BE2C (cell line): ENCODE results near the gene SOX13.
A peak's percentile ranks its signal among the peaks of the same experiment; 100 is the strongest.

Experiments used
- DNase-seq: peaks from one replicate; pipeline ENCODE4 v3.0.0-alpha.2; 2020
- H3K27me3 ChIP-seq: fragments of 250-450 bp; sonication (Bioruptor Pico); 2 replicates; pipeline ENCODE4 v1.5.1; 2020; ENCODE audit warnings: mild to moderate bottlenecking
- H3K36me3 ChIP-seq: fragments of 250-450 bp; sonication (Bioruptor Pico); 2 replicates; pipeline ENCODE4 v1.5.1; 2020; ENCODE audit warnings: mild to moderate bottlenecking
- H3K4me1 ChIP-seq: fragments of 250-450 bp; sonication (Bioruptor Pico); 2 replicates; pipeline ENCODE4 v1.5.1; 2020
- H3K4me3 ChIP-seq: 2 replicates; pipeline ENCODE4 v1.5.1; 2011; ENCODE audit warnings: low read depth, low read length
- H3K9me3 ChIP-seq: fragments of 250-450 bp; sonication (Bioruptor Pico); 2 replicates; pipeline ENCODE4 v1.5.1; 2020
- CTCF ChIP-seq: IDR thresholded peaks from 2 replicates; pipeline ENCODE4 v1.5.1; 2012; ENCODE audit warnings: mild to moderate bottlenecking, low read depth, low read length

Gene SOX13

DNA sequence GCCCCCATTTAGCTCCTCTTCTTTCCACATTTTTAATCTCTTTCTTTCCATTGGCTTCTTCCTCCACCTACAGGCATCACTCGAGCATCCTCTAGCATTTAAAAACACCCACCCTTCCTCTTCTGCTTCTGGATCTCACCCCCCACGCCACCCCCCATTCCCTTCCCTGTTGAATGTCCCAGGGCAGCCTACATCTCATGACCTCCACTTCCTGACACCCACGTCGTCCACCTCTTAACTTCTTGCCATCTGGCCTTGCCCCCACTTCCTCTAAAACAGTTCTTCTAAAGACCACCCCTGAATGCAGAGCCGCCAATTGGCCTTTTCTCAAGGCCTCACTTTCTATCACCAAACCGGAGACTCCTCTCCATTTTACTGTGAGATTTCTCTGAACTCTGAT is 85.0 kb downstream of the SOX13 start:
- H3K4me1 ChIP-seq: no peaks in the 10 kb centered on the region
- TF ChIP-seq CTCF: no peak
- H3K9me3 ChIP-seq: no peaks in the 10 kb centered on the region
- no peak overlapping the region for H3K4me3 ChIP-seq
- H3K36me3 ChIP-seq: no peaks in the 10 kb centered on the region
- no peaks in the 10 kb centered on the region; the same call in 1 of the 2 replicates for H3K27me3 ChIP-seq
- DNase-seq: no peak

- no peak for TF ChIP-seq CTCF
- no peak for DNase-seq
Measured at GRCh38 chr1:204161609-204162493, 88.9 kb downstream of the SOX13 start.

GRCh38 chr1:204162494-204163074 is 89.7 kb downstream of the SOX13 start:
- H3K27me3 ChIP-seq: no peaks in the 10 kb centered on the region
- no peaks in the 10 kb centered on the region for H3K9me3 ChIP-seq
- H3K36me3 ChIP-seq: no peaks in the 10 kb centered on the region
- no peaks in the 10 kb centered on the region for H3K4me1 ChIP-seq
- no peak overlapping the region for H3K4me3 ChIP-seq
- peak; percentile 100 for TF ChIP-seq CTCF
- DNase-seq: peak; percentile 85

More at GRCh38 chr1:204161609-204162493, 88.9 kb downstream of the SOX13 start:
- no peaks in the 10 kb centered on the region for H3K4me1 ChIP-seq
- H3K36me3 ChIP-seq: no peaks in the 10 kb centered on the region
- H3K9me3 ChIP-seq: no peaks in the 10 kb centered on the region
- H3K4me3 ChIP-seq: no peak overlapping the region
- no peaks in the 10 kb centered on the region for H3K27me3 ChIP-seq

- H3K36me3 ChIP-seq: no peaks in the 10 kb centered on the region
- no peak within 1 kb of the TSS for H3K4me3 ChIP-seq
- H3K9me3 ChIP-seq: peaks cover 6% of the 10 kb centered on the region
- TF ChIP-seq CTCF: no peak
- H3K4me1 ChIP-seq: no peaks in the 10 kb centered on the region
- no peak for DNase-seq
- no peaks in the 10 kb centered on the region for H3K27me3 ChIP-seq
Measured at GRCh38 chr1:204166219-204166618, 93.3 kb downstream of the SOX13 start, which contains the start of gene REN. REN (minus strand) TSS chr1:204166337; CDS start chr1:204166293, 44 bp downstream.

DNA sequence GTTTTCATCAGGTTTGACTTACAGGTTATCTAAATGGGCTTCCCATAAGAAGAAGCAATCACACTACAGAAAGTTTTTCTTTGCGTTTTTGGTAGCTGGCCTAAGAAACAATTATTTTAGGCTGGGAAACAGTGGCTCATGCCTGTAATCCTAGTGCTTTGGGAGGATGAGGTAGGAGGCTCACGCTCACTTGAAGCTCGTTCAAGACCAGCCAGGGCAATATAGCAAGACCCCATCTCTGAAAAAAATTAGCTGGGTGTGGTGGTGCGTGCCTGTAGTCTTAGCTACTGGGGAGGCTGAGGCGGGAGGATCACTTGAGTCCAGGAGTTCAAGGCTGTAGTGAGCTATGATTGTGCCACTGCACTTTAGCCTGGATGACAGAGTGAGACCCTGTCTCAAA is 94.8 kb downstream of the SOX13 start:
- Histone ChIP-seq H3K36me3 (no peaks in the 10 kb centered on the region), H3K27me3 (no peaks in the 10 kb centered on the region), H3K4me1 (no peaks in the 10 kb centered on the region), H3K4me3 (no peak overlapping the region), H3K9me3 (peaks cover 6% of the 10 kb centered on the region)
- no peak for DNase-seq
- TF ChIP-seq CTCF: no peak

- no peak for TF ChIP-seq CTCF
- no peak for DNase-seq
- Histone ChIP-seq H3K4me3 (no peak overlapping the region), H3K4me1 (no peaks in the 10 kb centered on the region), H3K9me3 (peaks cover 6% of the 10 kb centered on the region), H3K36me3 (no peaks in the 10 kb centered on the region), H3K27me3 (no peaks in the 10 kb centered on the region)
Measured at GRCh38 chr1:204169858-204170257, 96.9 kb downstream of the SOX13 start.
